Jurkat, Clone E6-1 (cell line): ENCODE data around the gene UBE2F.
"Not testable (repeated sequence)": the region's sequence is repeated elsewhere in the genome, so short reads cannot be mapped to it uniquely, and the experiment has no call there.

Experiments used
- DNase-seq: peaks from one replicate; pipeline ENCODE4 v3.0.0-alpha.2; 2011; ENCODE audit warnings: low read depth, low spot score
- H3K4me3 ChIP-seq: 2 replicates; pipeline ENCODE4 v1.5.1; 2011; ENCODE audit warnings: mild to moderate bottlenecking, low read length, control low read depth, moderate library complexity

The UBE2F gene

GRCh38 chr2:237972211-237972610 is 5.4 kb downstream of the UBE2F start:
- no peak for DNase-seq
- no peak overlapping the region for H3K4me3 ChIP-seq

- no peak overlapping the region for H3K4me3 ChIP-seq
- DNase-seq = no peak
Observed at GRCh38 chr2:237972936-237973335, 6.1 kb downstream of the UBE2F start.

- peak overlapping the region; percentile 27 for H3K4me3 ChIP-seq
- peak; percentile 63 for DNase-seq
Observed at GRCh38 chr2:237977380-237977779, 10.6 kb downstream of the UBE2F start.

- peak; percentile 96 for DNase-seq
Observed at GRCh38 chr2:237978058-237978712, 11.4 kb downstream of the UBE2F start.

GRCh38 chr2:237979331-237979730 is 12.5 kb downstream of the UBE2F start:
- no peak for DNase-seq
- no peak overlapping the region for H3K4me3 ChIP-seq

More at GRCh38 chr2:237978058-237978712, 11.4 kb downstream of the UBE2F start:
- H3K4me3 ChIP-seq = peak overlapping the region; percentile 27

GRCh38 chr2:237980087-237980486 is 13.3 kb downstream of the UBE2F start:
- H3K4me3 ChIP-seq = no peak overlapping the region
- no peak for DNase-seq

GRCh38 chr2:237980751-237981150 is 13.9 kb downstream of the UBE2F start:
- peak overlapping the region; percentile 28 for H3K4me3 ChIP-seq
- DNase-seq = peak; percentile 89

GRCh38 chr2:237981621-237982020 is 14.8 kb downstream of the UBE2F start:
- H3K4me3 ChIP-seq = not testable (repeated sequence)

GRCh38 chr2:237982039-237982725 is 15.4 kb downstream of the UBE2F start:
- H3K4me3 ChIP-seq = no peak overlapping the region
- DNase-seq = no peak

More at GRCh38 chr2:237981621-237982020, 14.8 kb downstream of the UBE2F start:
- not testable (repeated sequence) for DNase-seq

GRCh38 chr2:237983922-237984321 is 17.1 kb downstream of the UBE2F start:
- no peak overlapping the region for H3K4me3 ChIP-seq
- DNase-seq = no peak

- DNase-seq = no peak
- no peak overlapping the region for H3K4me3 ChIP-seq
Observed at GRCh38 chr2:237987268-237987667, 20.5 kb downstream of the UBE2F start.

- DNase-seq = no peak
- no peak overlapping the region for H3K4me3 ChIP-seq
Observed at GRCh38 chr2:237993701-237994100, 26.9 kb downstream of the UBE2F start.

- no peak overlapping the region for H3K4me3 ChIP-seq
- DNase-seq = no peak
Observed at GRCh38 chr2:237995036-237995435, 28.2 kb downstream of the UBE2F start.

GRCh38 chr2:237996021-237996593 is 29.3 kb downstream of the UBE2F start:
- no peak overlapping the region for H3K4me3 ChIP-seq
- DNase-seq = no peak

- no peak overlapping the region for H3K4me3 ChIP-seq
- DNase-seq = no peak
Observed at GRCh38 chr2:237997521-237997920, 30.7 kb downstream of the UBE2F start.

GRCh38 chr2:237998530-237998929 is 31.7 kb downstream of the UBE2F start:
- no peak for DNase-seq
- no peak overlapping the region for H3K4me3 ChIP-seq

- no peak overlapping the region for H3K4me3 ChIP-seq
- DNase-seq = peak; percentile 87
Observed at GRCh38 chr2:238003234-238004031, 36.6 kb downstream of the UBE2F start.

GRCh38 chr2:238004077-238004830 is 37.4 kb downstream of the UBE2F start:
- DNase-seq = no peak
- H3K4me3 ChIP-seq = no peak overlapping the region

- DNase-seq = no peak
- H3K4me3 ChIP-seq = no peak overlapping the region
Observed at GRCh38 chr2:238005528-238005927, 38.7 kb downstream of the UBE2F start.
